ENCODE data around the gene STIM1.
"Not testable (repeated sequence)": the region's sequence is repeated elsewhere in the genome, so short reads cannot be mapped to it uniquely, and the experiment has no call there.

The STIM1 gene

GRCh38 chr11:3854977-3855807 lies at the start of gene STIM1:
STIM1 (plus strand) TSS chr11:3855664; CDS start chr11:3856271, 607 bp downstream.
- peak; percentile 95 to 96 for DNase-seq (ENCODE audit: low read depth in 2 of 2, low spot score in 1 of 2)

GRCh38 chr11:3807909-3808860 lies 47.3 kb upstream of the STIM1 start, which contains the start of gene PGAP2:
PGAP2 (plus strand) TSS chr11:3808560; CDS start chr11:3811260, 2,700 bp downstream.
- DNase-seq (ENCODE audit: low read depth in 2 of 2, low spot score in 1 of 2): no peak

GRCh38 chr11:3808861-3809623 lies 46.4 kb upstream of the STIM1 start:
- DNase-seq (ENCODE audit: low read depth in 2 of 2, low spot score in 1 of 2): no peak

GRCh38 chr11:3809624-3809928 lies 45.9 kb upstream of the STIM1 start:
- no peak for DNase-seq (ENCODE audit: low read depth in 2 of 2, low spot score in 1 of 2)

GRCh38 chr11:3810446-3810845 lies 45.0 kb upstream of the STIM1 start:
- no peak for DNase-seq (ENCODE audit: low read depth in 2 of 2, low spot score in 1 of 2)

- DNase-seq (ENCODE audit: low read depth in 2 of 2, low spot score in 1 of 2): no peak
These were observed 44.5 kb upstream of the STIM1 start for GRCh38 chr11:3810951-3811350.

- DNase-seq (ENCODE audit: low read depth in 2 of 2, low spot score in 1 of 2): not testable (repeated sequence)
These were observed 40.6 kb upstream of the STIM1 start for GRCh38 chr11:3814832-3815231.

GRCh38 chr11:3815845-3816244 lies 39.6 kb upstream of the STIM1 start:
- DNase-seq (ENCODE audit: low read depth in 2 of 2, low spot score in 1 of 2): no peak

GRCh38 chr11:3816673-3817072 lies 38.8 kb upstream of the STIM1 start:
- DNase-seq (ENCODE audit: low read depth in 2 of 2, low spot score in 1 of 2): no peak

GRCh38 chr11:3817181-3817800 lies 38.2 kb upstream of the STIM1 start:
- DNase-seq (ENCODE audit: low read depth in 2 of 2, low spot score in 1 of 2): no peak

- DNase-seq (ENCODE audit: low read depth in 2 of 2, low spot score in 1 of 2): no peak
These were observed 34.5 kb upstream of the STIM1 start for GRCh38 chr11:3820971-3821370.

- no peak for DNase-seq (ENCODE audit: low read depth in 2 of 2, low spot score in 1 of 2)
These were observed 33.2 kb upstream of the STIM1 start for GRCh38 chr11:3822312-3822711.

- DNase-seq (ENCODE audit: low read depth in 2 of 2, low spot score in 1 of 2): no peak
These were observed 32.2 kb upstream of the STIM1 start for GRCh38 chr11:3823303-3823702.

GRCh38 chr11:3823762-3824506 lies 31.5 kb upstream of the STIM1 start:
- no peak for DNase-seq (ENCODE audit: low read depth in 2 of 2, low spot score in 1 of 2)

- DNase-seq (ENCODE audit: low read depth in 2 of 2, low spot score in 1 of 2): peak; percentile 62 to 67
These were observed 30.6 kb upstream of the STIM1 start for GRCh38 chr11:3824714-3825472.

GRCh38 chr11:3825473-3826154 lies 29.9 kb upstream of the STIM1 start:
- no peak for DNase-seq (ENCODE audit: low read depth in 2 of 2, low spot score in 1 of 2)

- DNase-seq (ENCODE audit: low read depth in 2 of 2, low spot score in 1 of 2): no peak
These were observed 28.7 kb upstream of the STIM1 start for GRCh38 chr11:3826721-3827120.

- no peak for DNase-seq (ENCODE audit: low read depth in 2 of 2, low spot score in 1 of 2)
These were observed 27.9 kb upstream of the STIM1 start for GRCh38 chr11:3827434-3828186.
